GM18508 (cell line): ENCODE measurements around the gene HSD11B1.

Experiments
- ATAC-seq: cut with Tn5 transposase; IDR thresholded peaks from one replicate; pipeline ENCODE4 v1.9.1; 2021; ENCODE audit warnings: moderate number of reproducible peaks; ENCODE audit not compliant: insufficient read depth, unreplicated experiment

The HSD11B1 gene

DNA sequence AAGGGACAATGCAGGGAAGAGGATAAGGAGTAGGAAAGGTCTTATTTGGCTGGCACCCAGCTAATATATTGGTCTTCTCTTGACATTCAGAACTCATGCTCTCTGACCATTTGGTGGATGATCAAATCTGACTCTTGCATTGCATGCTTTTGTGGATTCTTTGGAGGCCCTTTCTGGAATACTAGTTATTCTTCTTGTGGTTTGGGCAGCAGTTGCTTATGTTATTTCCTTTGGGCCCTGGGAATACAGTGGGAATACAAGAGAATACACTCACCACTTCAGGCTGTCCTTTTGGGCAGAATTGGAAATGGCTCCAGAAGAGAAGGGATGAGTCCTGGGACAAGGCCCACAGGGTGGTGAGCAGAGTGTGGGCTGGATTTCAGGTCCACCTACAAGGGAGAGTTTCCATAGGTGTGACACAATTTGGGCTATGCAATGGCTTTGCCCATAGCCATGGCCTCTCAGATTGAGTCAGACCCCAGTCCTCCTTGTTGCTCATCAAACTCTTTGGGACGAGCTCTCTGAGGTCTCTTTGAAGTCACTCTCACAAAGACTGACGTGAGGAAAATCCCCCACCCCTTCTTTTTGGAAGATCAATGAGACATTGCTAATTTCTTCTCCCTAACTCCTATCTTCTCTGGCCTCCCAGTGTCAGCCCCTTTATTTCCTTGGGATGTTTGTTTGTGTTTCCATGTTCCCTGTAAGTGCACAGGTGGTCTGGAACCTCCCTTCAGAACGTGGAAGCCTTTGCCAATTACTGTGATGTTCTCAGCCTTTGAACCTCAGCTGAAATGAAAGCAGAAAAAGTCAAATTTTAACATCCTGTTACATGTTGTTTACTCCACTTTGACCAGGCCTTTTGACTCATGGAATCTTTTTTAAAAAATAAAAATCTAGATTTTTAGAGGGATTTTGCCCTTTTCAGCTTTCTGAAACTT, 19.4 kb downstream of the HSD11B1 start:
- ATAC-seq: no peak

DNA sequence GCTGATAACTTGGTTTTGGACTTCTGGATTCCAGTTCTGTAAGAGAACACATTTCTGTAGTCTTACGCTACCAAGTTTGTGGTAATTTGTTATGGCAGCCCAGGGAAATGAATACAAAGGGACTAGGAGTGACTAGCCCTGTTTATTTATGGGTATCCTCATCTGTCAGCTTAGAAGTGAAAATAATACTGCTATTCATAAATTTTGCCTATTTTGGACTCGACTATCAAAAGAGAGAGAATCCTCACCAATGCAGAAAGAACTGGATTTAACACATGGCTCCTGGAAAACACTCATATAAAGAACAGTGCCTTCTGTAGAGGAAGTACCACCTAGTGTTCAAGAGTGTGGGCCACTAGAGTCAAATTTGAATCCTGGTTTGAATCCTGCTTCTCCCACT, 22.6 kb downstream of the HSD11B1 start:
- ATAC-seq: no peak

DNA sequence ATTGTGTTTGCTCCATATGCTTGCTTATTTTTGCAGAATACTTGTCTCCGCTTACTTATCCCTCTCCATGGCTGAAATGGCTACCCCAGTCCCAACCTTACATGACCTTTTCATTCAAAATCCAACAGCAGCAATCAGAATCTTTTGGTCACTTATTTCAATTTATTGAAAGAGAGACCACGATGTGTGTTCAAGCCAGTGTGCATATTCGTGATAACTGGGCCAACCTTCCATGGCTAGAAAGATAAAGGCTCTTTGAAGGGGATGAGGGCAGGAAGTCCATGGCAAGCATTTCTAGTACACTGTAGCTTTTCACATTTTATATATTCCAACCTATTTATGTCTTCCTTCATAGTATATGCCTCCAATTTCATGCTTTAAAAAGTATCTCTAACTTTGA, 23.1 kb downstream of the HSD11B1 start:
- no peak for ATAC-seq

DNA sequence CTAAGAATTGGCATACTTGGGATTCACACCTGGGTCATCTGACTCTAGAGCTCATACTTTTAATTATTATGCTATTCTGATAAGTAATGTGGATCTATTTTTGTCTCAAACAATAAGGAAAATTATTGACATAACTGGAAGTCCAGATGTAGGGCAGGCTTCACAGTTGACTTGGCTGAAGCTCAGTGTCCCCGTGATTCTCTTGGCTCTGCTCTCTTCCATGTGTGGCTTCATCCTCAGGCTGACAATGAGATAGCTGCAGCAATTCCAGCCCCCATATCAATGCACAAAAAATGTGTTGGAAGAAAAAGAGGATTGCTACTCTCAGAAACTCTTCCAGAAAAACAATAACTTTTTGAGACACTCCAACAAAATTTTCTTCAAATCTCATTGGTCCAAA, 23.8 kb downstream of the HSD11B1 start:
- no peak for ATAC-seq

DNA sequence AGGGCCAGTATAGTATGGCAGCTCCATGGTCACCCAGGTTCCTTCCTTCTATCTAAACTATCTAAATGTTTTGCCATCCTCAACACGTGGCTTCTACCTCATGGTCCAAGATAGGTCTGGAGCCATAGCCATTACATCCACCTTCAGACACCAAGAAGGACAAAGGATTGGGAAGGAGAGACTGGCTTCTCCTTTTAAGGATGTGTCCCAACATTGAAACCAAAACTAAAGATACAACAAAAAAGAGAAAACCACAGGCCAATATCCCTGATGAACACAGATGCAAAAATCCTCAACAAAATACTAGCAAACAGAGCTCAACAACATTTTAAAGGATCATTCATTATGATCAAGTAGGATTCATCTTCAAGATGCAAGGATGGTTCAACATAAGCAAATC, 24.8 kb downstream of the HSD11B1 start:
- ATAC-seq: no peak

DNA sequence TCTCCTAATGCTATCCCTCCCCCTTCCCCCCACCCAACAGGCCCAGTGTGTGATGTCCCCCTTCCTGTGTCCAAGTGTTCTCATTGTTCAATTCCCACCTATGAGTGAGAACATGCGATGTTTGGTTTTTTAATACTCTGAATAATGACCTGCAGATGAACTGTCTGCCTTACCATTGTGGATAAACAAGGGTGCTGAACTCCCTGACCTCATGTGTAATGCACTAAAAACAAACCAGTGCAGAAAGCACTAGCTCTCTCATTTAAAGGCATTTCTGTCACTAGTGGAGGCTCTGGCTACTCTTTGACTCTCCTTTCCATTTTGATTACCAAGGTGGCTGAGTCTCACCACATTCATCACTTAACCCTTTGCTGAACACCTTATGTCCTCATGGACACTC, 28.1 kb downstream of the HSD11B1 start:
- ATAC-seq: no peak

DNA sequence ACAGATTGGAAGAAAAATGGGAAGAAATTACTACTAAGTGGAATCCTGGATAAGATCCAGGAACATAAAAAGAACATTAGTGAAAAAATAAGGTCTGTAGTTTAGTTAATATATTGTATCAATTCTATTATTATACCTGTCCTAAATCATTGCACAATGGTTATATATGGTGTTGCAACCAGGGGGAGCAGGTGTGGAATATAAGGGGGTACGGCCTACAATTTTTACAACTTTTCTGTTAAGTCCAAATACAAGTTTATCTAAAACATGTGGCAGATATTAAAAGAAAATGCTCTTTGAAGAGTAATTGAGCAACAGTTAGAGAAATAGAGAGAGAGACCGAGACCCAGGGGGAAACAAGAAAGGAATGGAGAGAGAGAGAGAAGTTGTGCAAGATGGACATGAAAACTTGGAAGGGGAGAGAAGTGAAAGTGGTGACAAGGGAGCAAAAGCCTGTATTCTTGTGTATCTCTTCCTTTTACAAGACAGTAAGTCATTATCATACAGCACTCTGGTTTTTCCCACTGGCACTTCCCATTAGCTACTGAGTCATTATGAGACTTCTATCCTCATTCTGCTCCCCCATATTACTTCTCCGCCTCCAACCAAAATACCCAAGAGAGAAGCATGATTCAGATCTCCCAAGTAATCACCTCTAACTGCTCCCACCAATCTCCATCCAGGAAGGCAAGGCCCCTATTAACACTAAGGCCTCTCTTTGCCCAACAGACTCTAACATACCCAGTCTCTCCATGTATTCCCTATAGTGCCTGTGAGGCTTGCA, 29.0 kb downstream of the HSD11B1 start:
- ATAC-seq: no peak

DNA sequence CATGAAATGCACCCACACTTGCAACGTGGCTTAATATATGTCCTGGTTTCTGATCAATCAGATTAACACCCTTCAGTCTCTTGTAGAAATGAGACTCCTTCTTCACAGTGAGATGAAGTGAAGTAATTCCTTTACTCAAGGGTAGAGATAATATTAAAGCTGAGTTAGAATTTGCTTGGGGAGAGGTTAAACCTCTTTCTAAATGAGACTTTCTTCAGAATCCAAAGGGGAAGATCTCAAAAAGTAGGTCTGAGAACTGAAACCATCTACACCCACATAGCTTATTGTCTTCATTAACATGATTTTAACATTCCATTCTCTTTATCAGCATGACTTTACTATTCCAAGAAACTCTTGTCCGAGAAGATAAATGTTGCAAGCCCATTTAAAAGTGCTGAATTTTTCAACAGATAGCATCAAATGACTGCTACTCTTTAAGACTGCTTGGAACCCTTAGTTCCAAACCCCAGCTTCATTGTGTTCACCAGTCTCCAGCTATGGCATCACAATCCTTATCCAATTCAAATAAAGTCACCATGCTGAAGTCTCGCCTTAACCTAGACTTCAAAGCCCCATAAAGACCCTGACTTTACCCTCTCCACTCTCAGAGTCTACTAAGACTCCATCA, 32.0 kb downstream of the HSD11B1 start:
- no peak for ATAC-seq

DNA sequence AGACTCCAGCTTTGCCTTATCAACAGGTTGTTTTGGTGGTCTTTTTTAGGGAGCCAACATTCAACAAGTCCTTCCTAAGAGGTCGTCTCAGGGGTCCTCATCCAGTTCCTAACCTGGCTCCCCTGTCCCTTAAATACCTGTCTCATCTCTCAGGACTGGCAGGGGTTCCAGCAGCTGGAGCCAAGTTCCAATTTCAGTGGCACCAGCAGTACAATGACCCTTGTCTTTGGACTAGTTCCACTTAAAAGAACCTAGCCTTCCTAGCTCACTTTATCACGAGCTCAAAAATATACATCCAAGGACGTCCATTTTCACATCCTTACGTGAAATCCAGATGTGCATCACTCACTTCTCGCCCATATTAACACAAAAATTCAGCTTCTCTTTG, 32.5 kb downstream of the HSD11B1 start:
- ATAC-seq: no peak

DNA sequence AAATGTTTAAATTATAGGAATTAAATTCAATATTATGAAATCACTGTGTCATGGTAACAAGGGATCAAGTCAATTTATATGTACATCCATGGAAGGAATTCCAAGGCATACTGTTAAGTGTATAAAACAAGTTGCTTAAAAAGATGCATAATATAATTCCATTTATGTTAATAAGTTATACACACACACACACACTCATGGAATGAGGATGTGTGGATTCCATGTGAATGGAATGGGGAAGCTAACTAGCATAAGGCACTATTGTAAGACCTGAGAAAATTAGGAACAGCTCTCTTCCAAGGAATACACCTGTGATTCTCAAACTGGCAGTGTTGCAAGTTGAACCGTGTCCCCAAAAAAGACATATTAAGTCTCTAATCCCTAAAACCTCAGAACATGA, 33.6 kb downstream of the HSD11B1 start:
- ATAC-seq: no peak

DNA sequence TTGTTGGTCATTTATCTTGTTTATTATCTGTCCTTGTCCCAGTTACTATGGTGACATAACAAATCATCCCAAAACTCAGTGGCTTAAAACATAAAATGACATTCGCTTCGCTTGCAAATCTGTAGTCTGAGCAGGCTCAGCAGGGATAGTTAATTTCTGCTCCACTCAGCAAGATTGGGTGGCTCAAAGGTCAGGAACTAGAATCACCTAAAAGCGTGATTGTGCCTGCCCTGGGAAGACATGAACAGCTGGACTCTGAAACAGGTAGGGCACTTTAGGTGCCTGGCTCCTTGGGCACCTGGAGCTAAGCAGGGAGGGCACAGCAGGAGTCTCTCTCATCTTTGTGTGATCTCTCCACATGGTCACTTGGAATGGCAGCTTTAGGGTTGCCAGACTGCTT, 36.5 kb downstream of the HSD11B1 start:
- ATAC-seq: no peak

DNA sequence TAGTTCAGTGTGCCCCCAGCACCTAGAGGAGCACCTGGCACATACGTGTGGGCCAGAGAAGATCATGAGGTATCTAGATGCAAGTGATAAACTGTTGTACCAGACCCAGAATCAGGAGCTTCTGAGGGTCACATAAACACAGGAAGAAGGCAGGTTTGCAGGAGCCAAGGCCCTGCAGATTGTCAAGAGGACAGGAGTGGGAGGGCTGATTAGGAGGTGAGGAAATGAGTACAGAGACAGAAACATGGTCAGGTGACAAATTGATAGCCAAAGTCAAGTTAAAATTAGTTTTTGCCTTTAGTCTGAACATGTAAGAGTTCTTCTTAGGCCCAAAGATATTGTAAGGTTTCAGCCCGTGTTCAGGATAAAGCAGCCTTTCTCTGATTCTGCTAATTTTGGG, 37.2 kb downstream of the HSD11B1 start:
- no peak for ATAC-seq

DNA sequence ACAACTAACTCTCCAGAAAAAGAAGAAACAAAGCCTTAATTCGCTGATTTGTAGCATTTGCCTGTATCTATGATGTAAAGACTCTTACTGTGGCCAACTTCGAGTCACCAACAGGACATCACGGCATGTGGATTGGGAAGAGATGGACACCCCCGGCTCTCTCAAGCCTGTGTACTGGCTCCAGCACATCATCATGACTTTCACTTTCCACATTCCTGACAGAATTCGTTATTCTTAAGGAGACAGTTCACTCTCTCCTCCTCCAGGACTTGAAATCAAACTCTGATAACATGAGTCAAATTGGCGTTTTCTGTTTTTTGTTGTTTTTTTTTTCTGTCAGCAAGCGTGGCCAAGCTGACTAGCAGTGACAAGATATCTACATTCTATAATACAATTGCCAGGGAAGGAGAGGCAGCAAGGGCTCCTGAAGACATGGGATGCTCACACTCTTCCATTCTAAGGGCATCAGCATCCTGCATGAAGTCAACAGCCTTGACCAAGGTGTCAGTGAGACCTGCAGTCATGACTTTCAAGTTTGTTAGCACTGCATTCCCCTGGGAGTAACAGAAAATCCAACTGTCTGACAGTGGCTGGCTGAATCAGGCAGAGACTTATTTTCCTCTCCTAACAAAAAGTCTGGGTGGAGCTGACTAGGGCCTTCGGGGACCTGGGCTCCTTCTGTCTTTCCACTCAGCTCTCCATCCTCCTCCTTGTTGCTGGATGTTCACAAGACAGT, 37.9 kb downstream of the HSD11B1 start:
- no peak for ATAC-seq

DNA sequence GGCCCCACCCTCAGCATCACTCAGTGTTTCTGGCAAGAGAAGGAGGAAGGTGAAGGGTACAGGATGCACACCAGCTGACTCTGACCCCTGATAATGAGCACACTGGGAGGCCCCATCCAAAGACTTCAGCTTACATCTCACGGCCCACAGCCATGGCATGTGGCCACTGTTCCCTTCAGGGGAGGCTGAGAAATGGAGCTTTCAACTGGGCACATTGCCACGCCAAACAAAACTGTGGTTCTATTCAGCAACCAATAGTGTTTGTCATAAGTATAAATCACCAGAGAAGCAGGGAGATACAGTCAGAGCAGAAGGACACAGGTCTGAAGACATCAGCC, 38.5 kb downstream of the HSD11B1 start:
- ATAC-seq: no peak

DNA sequence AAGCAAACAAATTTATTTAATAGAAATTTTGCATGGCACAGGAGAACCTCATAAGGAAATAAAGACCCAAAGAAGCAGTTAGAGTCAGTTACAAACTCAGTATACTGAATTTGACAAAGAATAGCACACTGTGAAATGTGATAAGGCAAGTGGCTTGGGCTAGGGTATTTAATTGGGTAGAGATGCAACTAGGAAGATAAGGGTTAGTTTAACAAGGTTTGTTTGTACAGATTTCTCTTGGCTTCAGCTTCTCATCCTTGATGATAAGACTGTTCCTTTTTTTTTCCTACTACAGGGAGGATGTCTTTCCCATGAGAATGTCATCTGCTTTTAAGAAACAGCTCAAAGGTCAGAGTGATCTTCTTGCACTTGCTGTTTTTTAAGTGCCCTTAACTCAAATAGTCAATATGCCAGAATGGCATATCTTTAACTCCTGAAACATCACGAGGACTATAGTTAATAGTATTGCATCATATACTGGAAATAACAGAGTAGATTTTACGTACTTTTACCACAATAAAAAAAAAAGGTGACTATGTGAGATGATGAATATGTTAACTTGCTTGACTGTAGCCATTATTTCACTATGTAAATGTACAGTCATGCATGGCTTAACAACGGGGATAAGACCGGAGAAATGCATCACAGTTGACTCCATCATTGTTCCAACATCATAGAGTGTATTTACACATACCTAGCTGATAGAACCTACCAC, 42.0 kb downstream of the HSD11B1 start:
- ATAC-seq: no peak

DNA sequence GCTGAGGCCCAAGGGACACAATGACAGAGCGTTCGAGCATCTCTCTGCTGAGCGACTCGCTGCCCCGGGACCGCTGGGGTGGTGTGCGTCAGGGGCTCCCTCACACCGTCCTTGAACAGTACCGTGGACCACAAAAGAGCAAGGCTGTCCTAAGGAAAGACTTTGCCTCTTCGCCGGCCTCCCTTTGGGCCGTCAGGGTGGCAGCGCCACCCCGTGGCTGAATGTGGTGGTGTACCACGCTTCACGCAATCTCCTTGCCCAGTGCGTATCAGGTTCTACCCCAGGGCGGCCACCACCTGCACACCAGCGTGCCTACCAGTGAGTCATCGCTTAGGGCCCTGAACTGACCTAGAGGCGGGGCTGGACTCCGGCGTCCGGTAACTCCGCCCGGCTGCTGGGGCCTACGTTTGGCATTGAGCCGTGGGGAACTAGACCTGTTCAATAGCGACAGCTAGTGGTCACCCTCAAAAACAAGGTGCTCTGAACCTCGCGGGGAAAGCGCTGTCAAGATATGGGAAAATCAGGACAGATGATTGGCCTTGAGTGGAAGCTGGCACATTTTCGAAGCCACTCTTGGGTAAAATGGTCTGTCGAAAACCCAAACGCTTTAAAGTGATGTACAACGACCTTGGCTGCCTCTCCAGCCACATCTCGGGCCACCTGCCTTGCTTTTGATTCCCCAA, 43.1 kb downstream of the HSD11B1 start:
- ATAC-seq: peak; percentile 51

DNA sequence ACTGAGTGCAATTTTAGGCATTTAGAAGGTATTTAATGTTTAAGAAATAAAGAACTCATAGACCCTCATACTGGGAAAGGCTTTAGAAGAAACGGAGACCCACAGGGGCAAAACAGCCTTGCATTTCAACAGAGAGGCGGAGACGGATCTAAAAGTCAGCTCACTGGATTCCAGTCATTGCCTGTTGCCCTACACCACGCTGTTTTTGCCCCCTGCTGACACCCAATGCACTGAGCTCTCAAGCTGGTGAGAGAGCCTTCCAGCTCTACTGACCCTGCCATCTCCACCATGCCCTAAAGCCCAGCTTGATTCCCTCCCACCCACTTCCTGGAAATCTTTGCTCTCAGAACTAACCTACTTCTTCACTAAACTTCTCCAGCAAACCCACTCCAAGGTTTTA, 44.0 kb downstream of the HSD11B1 start:
- no peak for ATAC-seq

DNA sequence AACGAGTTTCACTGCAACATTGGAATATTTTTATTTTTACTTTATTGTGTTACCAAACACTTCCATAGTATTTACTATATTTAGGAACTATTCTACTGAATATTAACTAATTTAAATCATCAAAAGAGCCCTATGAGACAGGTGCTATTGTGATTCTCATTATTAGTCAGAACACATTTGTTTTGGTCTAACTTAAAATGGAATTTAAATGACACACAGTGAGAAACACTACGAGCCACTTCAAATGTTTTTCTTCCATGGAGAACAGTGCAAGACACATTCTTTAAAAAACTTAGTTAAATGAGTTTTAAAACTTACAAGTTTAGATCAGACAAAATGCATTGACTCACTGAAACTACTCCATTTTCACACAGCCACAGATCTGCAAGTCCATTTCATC, 44.6 kb downstream of the HSD11B1 start:
- ATAC-seq: no peak

DNA sequence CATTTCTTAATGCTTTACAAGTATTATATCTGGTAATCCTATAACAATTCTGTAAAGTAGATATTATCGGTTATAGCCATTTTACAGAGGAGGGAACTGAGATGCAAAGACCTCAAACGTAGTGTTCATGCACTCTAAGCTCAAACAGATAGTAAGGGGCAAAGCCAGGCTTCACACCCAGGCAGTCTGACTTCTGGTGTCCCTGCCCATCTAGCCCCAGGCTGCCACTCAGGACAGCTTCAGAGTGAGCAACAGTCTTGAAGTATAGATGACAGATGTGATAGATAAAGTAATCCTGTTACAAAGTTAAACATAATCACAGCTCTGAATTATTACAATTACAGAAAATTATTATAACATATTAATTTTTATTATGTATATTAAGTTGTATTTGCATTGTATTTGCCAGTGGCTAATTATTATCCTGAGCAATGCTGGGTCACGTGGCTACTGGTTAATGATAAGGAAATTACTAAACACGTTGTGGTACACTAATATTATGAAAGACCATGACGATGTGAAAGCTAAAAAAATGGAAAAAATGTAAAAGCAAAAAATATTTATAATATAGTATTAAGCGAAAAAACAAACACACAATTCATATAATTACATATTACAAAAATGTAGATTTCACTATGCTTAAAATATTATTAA, 45.2 kb downstream of the HSD11B1 start:
- no peak for ATAC-seq
